Activated CD8-positive, alpha-beta memory T cell treated with anti-CD3 and anti-CD28 coated beads, Interleukin-2, amount 10 ng/mL, durations not matched to agents 7 days and 5 days (primary cell): ENCODE measurements around the gene NPIPB8. TPM values are rescaled to one million over a fixed set of nuclear protein-coding genes. Genes with fewer than 3 reads are reported as not detected.
A peak's percentile ranks its signal among the peaks of the same experiment; 100 is the strongest.
"Not testable (repeated sequence)": the region's sequence is repeated elsewhere in the genome, so short reads cannot be mapped to it uniquely, and the experiment has no call there.

Experiments
- ATAC-seq: fragments of 150-1000 bp; cut with Tn5 transposase; one replicate; pipeline ENCODE4 v1.10.0; 2021; ENCODE audit warnings: moderate library complexity
- CTCF ChIA-PET: fragments of 350-600 bp; sonication (Branson Sonifier 250); formaldehyde crosslinking; loops from one replicate; lab custom pipeline; 2021; ENCODE audit warnings: antibody characterized with exemption; lab: Charles Lee
- DNase-seq: peaks from one replicate; pipeline ENCODE4 v3.0.0-alpha.2; 2020
- H3K27ac Mint-ChIP-seq: one replicate; pipeline ENCODE4 v1.8.0; 2021; ENCODE audit warnings: mild to moderate bottlenecking, mixed read lengths
- H3K27me3 Mint-ChIP-seq: one replicate; pipeline ENCODE4 v1.8.0; 2021; ENCODE audit warnings: mixed read lengths
- H3K36me3 Mint-ChIP-seq: one replicate; pipeline ENCODE4 v1.8.0; 2021; ENCODE audit warnings: mild to moderate bottlenecking, mixed read lengths
- H3K4me1 Mint-ChIP-seq: one replicate; pipeline ENCODE4 v1.8.0; 2021; ENCODE audit warnings: mixed read lengths
- H3K4me3 Mint-ChIP-seq: one replicate; pipeline ENCODE4 v1.8.0; 2021; ENCODE audit warnings: mild to moderate bottlenecking, moderate library complexity, mixed read lengths
- H3K9me3 Mint-ChIP-seq: one replicate; pipeline ENCODE4 v1.8.0; 2022; ENCODE audit warnings: low read depth, mixed read lengths
- total RNA-seq, 2 experiments: library from RNA; stranded (reverse); gene quantifications; one replicate each; pipeline ENCODE4 v1.2.3, GENCODE V29; 2021

The NPIPB8 gene
- total RNA-seq, 2 experiments from 2014 or later = 1.0 to 1.5 TPM

GRCh38 chr16:28630905-28631304 is 7.0 kb upstream of the NPIPB8 start:
- H3K9me3 Mint-ChIP-seq, DNase-seq, H3K4me3 Mint-ChIP-seq, CTCF ChIA-PET, H3K27ac Mint-ChIP-seq, ATAC-seq, H3K36me3 Mint-ChIP-seq, H3K4me1 Mint-ChIP-seq: not testable (repeated sequence)
- H3K27me3 Mint-ChIP-seq = peaks cover 14% of the 10 kb centered on the region

GRCh38 chr16:28636093-28636823 is 1.6 kb upstream of the NPIPB8 start:
- H3K27ac Mint-ChIP-seq, H3K36me3 Mint-ChIP-seq, H3K4me3 Mint-ChIP-seq, DNase-seq, ATAC-seq, H3K9me3 Mint-ChIP-seq, CTCF ChIA-PET, H3K27me3 Mint-ChIP-seq: not testable (repeated sequence)
- H3K4me1 Mint-ChIP-seq = peaks cover 11% of the 10 kb centered on the region

GRCh38 chr16:28638359-28638758 is 494 bp downstream of the NPIPB8 start:
- not testable (repeated sequence) for H3K27ac Mint-ChIP-seq, ATAC-seq, DNase-seq, H3K36me3 Mint-ChIP-seq, H3K4me3 Mint-ChIP-seq, H3K9me3 Mint-ChIP-seq, H3K27me3 Mint-ChIP-seq
- H3K4me1 Mint-ChIP-seq = peaks cover 11% of the 10 kb centered on the region
- CTCF ChIA-PET = interaction anchor here (0.6 kb wide), 1 partner anchor 129 kb away, joined by 3 read pairs; no protein-coding TSS in a partner anchor

GRCh38 chr16:28639959-28640358 is 2.1 kb downstream of the NPIPB8 start:
- CTCF ChIA-PET, H3K27me3 Mint-ChIP-seq, ATAC-seq, H3K36me3 Mint-ChIP-seq, H3K9me3 Mint-ChIP-seq, H3K4me3 Mint-ChIP-seq: not testable (repeated sequence)
- DNase-seq = peak; percentile 60
- H3K4me1 Mint-ChIP-seq = peaks cover 11% of the 10 kb centered on the region
- H3K27ac Mint-ChIP-seq = peak overlapping the region; percentile 76

GRCh38 chr16:28666264-28666663 is 28.4 kb downstream of the NPIPB8 start:
- H3K9me3 Mint-ChIP-seq, DNase-seq, H3K27ac Mint-ChIP-seq, ATAC-seq, CTCF ChIA-PET, H3K4me3 Mint-ChIP-seq, H3K4me1 Mint-ChIP-seq, H3K27me3 Mint-ChIP-seq, H3K36me3 Mint-ChIP-seq: not testable (repeated sequence)

GRCh38 chr16:28667480-28667879 is 29.6 kb downstream of the NPIPB8 start:
- H3K27me3 Mint-ChIP-seq, CTCF ChIA-PET, H3K27ac Mint-ChIP-seq, DNase-seq, H3K9me3 Mint-ChIP-seq, ATAC-seq, H3K4me1 Mint-ChIP-seq, H3K4me3 Mint-ChIP-seq, H3K36me3 Mint-ChIP-seq: not testable (repeated sequence)

GRCh38 chr16:28668199-28668598 is 30.3 kb downstream of the NPIPB8 start:
- CTCF ChIA-PET, H3K4me3 Mint-ChIP-seq, H3K9me3 Mint-ChIP-seq, H3K27ac Mint-ChIP-seq, ATAC-seq, H3K36me3 Mint-ChIP-seq, DNase-seq, H3K27me3 Mint-ChIP-seq, H3K4me1 Mint-ChIP-seq: not testable (repeated sequence)

GRCh38 chr16:28688327-28688952 is 50.6 kb downstream of the NPIPB8 start:
- CTCF ChIA-PET, DNase-seq, H3K4me3 Mint-ChIP-seq, H3K27me3 Mint-ChIP-seq, H3K27ac Mint-ChIP-seq, H3K9me3 Mint-ChIP-seq, H3K4me1 Mint-ChIP-seq, H3K36me3 Mint-ChIP-seq: not testable (repeated sequence)
- peak; percentile 96 for ATAC-seq

GRCh38 chr16:28689425-28689824 is 51.6 kb downstream of the NPIPB8 start:
- H3K4me1 Mint-ChIP-seq, H3K36me3 Mint-ChIP-seq, H3K9me3 Mint-ChIP-seq, ATAC-seq, CTCF ChIA-PET, DNase-seq, H3K27ac Mint-ChIP-seq, H3K4me3 Mint-ChIP-seq, H3K27me3 Mint-ChIP-seq: not testable (repeated sequence)

GRCh38 chr16:28691722-28692121 is 53.9 kb downstream of the NPIPB8 start:
- not testable (repeated sequence) for ATAC-seq

GRCh38 chr16:28693257-28693950 is 55.5 kb downstream of the NPIPB8 start:
- H3K4me1 Mint-ChIP-seq, ATAC-seq, H3K36me3 Mint-ChIP-seq, DNase-seq, H3K27ac Mint-ChIP-seq, H3K9me3 Mint-ChIP-seq, CTCF ChIA-PET, H3K27me3 Mint-ChIP-seq, H3K4me3 Mint-ChIP-seq: not testable (repeated sequence)

More at GRCh38 chr16:28691722-28692121, 53.9 kb downstream of the NPIPB8 start:
- H3K9me3 Mint-ChIP-seq, H3K36me3 Mint-ChIP-seq, CTCF ChIA-PET, H3K27me3 Mint-ChIP-seq, H3K4me3 Mint-ChIP-seq, H3K27ac Mint-ChIP-seq, H3K4me1 Mint-ChIP-seq, DNase-seq: not testable (repeated sequence)

- H3K9me3 Mint-ChIP-seq, H3K27ac Mint-ChIP-seq, H3K36me3 Mint-ChIP-seq, ATAC-seq, CTCF ChIA-PET, H3K27me3 Mint-ChIP-seq, H3K4me3 Mint-ChIP-seq, DNase-seq, H3K4me1 Mint-ChIP-seq: not testable (repeated sequence)
Measured at GRCh38 chr16:28699792-28700191, 61.9 kb downstream of the NPIPB8 start.

- H3K27ac Mint-ChIP-seq, CTCF ChIA-PET: not testable (repeated sequence)
Measured at GRCh38 chr16:28700349-28700748, 62.5 kb downstream of the NPIPB8 start.

GRCh38 chr16:28701384-28701783 is 63.5 kb downstream of the NPIPB8 start:
- ATAC-seq, H3K36me3 Mint-ChIP-seq, H3K9me3 Mint-ChIP-seq, H3K27me3 Mint-ChIP-seq, H3K4me3 Mint-ChIP-seq, H3K4me1 Mint-ChIP-seq, CTCF ChIA-PET, H3K27ac Mint-ChIP-seq, DNase-seq: not testable (repeated sequence)

More at GRCh38 chr16:28700349-28700748, 62.5 kb downstream of the NPIPB8 start:
- H3K36me3 Mint-ChIP-seq, H3K4me3 Mint-ChIP-seq, H3K9me3 Mint-ChIP-seq, DNase-seq, ATAC-seq, H3K4me1 Mint-ChIP-seq, H3K27me3 Mint-ChIP-seq: not testable (repeated sequence)
